K562 (cell line): ENCODE results near the gene DYNC2I2. TPM values are rescaled to one million over a fixed set of nuclear protein-coding genes. Genes with fewer than 3 reads are reported as not detected.

ENCODE experiments used
- BCL6 ChIP-seq: fragments of 250-450 bp; sonication (Bioruptor Pico); IDR thresholded peaks from 2 replicates; pipeline ENCODE4 v1.4.0; 2020
- EP300 ChIP-seq: IDR thresholded peaks from 2 replicates; pipeline ENCODE4 v1.6.1; 2012; ENCODE audit warnings: low read length, improper control_type of control experiment
- GTF2A2 ChIP-seq: IDR thresholded peaks from 2 replicates; pipeline ENCODE4 v1.6.1; 2016; ENCODE audit warnings: mild to moderate bottlenecking, missing genetic modification characterization, missing compliant biosample characterization
- LARP7 ChIP-seq: fragments of 450-650 bp; IDR thresholded peaks from 2 replicates; pipeline ENCODE4 v1.6.1; 2016
- POU5F1 ChIP-seq: fragments of 150-350 bp; IDR thresholded peaks from 2 replicates; pipeline ENCODE4 v1.6.1; 2014; ENCODE audit warnings: borderline replicate concordance, low read length, low read depth, mild to moderate bottlenecking; ENCODE audit not compliant: partially characterized antibody
- PTBP1 ChIP-seq: fragments of 200-400 bp; formaldehyde crosslinking; IDR thresholded peaks from 2 replicates; pipeline ENCODE4 v1.6.1; 2017; ENCODE audit warnings: low read depth, low read length
- SIRT6 ChIP-seq: IDR thresholded peaks from one replicate; pipeline ENCODE4 v1.6.1; 2012; ENCODE audit warnings: low read depth, mild to moderate bottlenecking, control low read depth, inconsistent platforms, low read length, moderate library complexity
- SP2 ChIP-seq: IDR thresholded peaks from 2 replicates; pipeline ENCODE4 v1.6.1; 2011; ENCODE audit warnings: mild to moderate bottlenecking, low read depth, low read length, moderate library complexity; ENCODE audit not compliant: poor library complexity, severe bottlenecking; ENCODE audit errors: extremely low read depth
- YY1 ChIP-seq, 3 experiments: IDR thresholded peaks; 2 replicates each; pipeline ENCODE4 v1.6.1; 2011; ENCODE audit warnings: low read length in 2 of 3, mild to moderate bottlenecking in 2 of 3, moderate library complexity in 2 of 3, borderline replicate concordance in 1 of 3, control low read depth in 1 of 3, low read depth in 1 of 3; ENCODE audit not compliant: insufficient read depth in 3 of 3, insufficient replicate concordance in 2 of 3, control insufficient read depth in 1 of 3, insufficient read length in 1 of 3; ENCODE audit errors: extremely low read depth in 1 of 3
- ZNF589 ChIP-seq: fragments of 200-800 bp; sonication (Bioruptor generic); IDR thresholded peaks from 2 replicates; pipeline ENCODE4 v1.6.1; 2016; ENCODE audit warnings: low read depth, missing genetic modification characterization, missing compliant biosample characterization
- polyA plus RNA-seq, 8 experiments: library from polyadenylated mRNA; depleted of rRNA in 4 of 8; stranded (reverse) in 5 of 8; unstranded in 3 of 8; fragments of >200 nt; fragmentation: Nextera tagmentation in 2 of 8; fragmentation: Illumina TruSeq in 1 of 8; extraction: Ambion mirVana in 2 of 8; extraction: Trizol in 1 of 8; gene quantifications; 2 replicates each; pipeline versions ENCODE4 v1.2.1 to v1.2.3, GENCODE V29; 2011 to 2014; ENCODE audit warnings: inconsistent platforms in 1 of 8, missing spikeins in 1 of 8
- total RNA-seq, 7 experiments: library from RNA; depleted of rRNA in 6 of 7; stranded (reverse); fragments of >200 nt in 6 of 7; fragmentation: Illumina TruSeq in 2 of 7; extraction: Trizol in 2 of 7; gene quantifications; 2 replicates each; pipeline versions ENCODE4 v1.2.1 to v1.2.3, GENCODE V29; 2011 to 2021; ENCODE audit warnings: low replicate concordance in 1 of 7
- TF ChIP-seq, protein P1 (sequence below): fragments of 450-650 bp; IDR thresholded peaks from one replicate; pipeline ENCODE4 v1.6.1; 2018; ENCODE audit warnings: mild to moderate bottlenecking, moderate library complexity; ENCODE audit not compliant: partially characterized antibody
- TF ChIP-seq, protein P2 (sequence below), 2 experiments: fragments of 150-350 bp in 1 of 2; IDR thresholded peaks; 2 replicates each; pipeline ENCODE4 v1.6.1; 2012 to 2016; ENCODE audit warnings: low read depth in 2 of 2, low read length in 2 of 2, mild to moderate bottlenecking in 1 of 2, moderate library complexity in 1 of 2
- TF ChIP-seq, protein P3 (sequence below): fragments of 450-650 bp; formaldehyde crosslinking; IDR thresholded peaks from 2 replicates; pipeline ENCODE4 v1.4.0; 2020; ENCODE audit warnings: mild to moderate bottlenecking, moderate library complexity
- TF ChIP-seq, protein P4 (sequence below): fragments of 450-650 bp; formaldehyde crosslinking; conservative IDR thresholded peaks from 2 replicates; pipeline ENCODE4 v1.4.0; 2022; ENCODE audit warnings: mild to moderate bottlenecking, missing genetic modification characterization
- TF ChIP-seq, protein P5 (sequence below): IDR thresholded peaks from 2 replicates; pipeline ENCODE4 v1.6.1; 2016; ENCODE audit warnings: missing genetic modification characterization, missing compliant biosample characterization

The DYNC2I2 gene
- total and polyA plus RNA-seq, 9 of the 15 experiments (the other 6 are each of a cell fraction or from before 2014, with no cell fraction given): 1.5 to 249 (median 70.0) TPM

DNA sequence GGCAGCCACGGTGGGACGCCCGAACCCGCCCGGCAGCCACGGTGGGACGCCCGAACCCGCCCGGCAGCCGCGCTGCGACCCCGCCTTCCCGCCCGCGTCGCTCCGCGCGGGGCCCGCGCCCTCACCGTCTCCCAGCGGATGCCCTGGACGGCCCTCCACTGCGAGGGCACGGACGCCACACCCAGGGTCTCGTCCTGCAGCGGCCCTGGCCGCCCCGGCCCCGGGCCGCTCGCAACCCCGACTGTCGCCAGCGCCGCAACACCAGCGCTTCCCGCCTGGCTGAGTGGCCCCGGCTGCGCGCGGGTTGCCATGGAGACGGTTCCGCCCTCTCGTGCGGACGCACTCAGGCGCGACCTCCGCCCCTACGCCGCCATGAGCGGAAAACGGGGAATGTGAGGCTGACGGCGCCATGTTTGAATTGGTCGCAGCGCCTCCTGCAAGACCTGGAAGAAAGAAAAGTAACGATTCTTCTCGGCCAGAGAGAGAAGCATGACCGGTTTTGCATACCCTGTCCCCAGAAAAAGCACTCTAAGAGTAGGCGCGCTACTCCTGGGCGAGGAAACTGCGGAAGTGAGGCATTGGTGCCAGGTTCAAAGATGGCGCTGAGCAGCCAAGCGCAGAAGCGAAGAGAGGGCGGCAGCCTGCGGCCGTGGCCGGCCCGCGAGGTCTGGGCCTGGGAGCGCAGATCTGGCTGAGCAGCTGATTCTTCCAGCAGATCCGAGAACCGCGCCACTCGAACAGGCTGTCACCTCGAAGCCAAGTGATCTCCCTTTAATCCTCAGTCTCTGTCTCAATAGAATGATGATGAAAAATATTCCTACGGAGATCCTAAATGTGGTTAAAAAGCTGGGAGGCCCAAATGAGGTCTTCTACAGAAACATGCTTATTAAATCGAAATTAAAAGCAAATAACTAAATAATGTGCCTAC is at the start of gene DYNC2I2 (continued):
- TF ChIP-seq PTBP1 (no peak), SP2 (no peak), ZNF589 (CRISPR knock-in tag) (peak; percentile 93), YY1 (IDR thresholded peaks at IDR 0.05; ENCODE audit: borderline replicate concordance in 1 of 3, control insufficient read depth in 1 of 3, extremely low read depth in 1 of 3, insufficient read depth in 3 of 3, insufficient read length in 1 of 3, insufficient replicate concordance in 2 of 3, low read depth in 1 of 3, low read length in 2 of 3) (peak; percentile 98 to 100 (median 99)), POU5F1 (no peak), BCL6 (CRISPR knock-in tag) (0 out of 2 replicates have a peak, but pooled peaks have one; percentile 70), GTF2A2 (tag) (peak; percentile 44; the same call in 1 of the 2 replicates), SIRT6 (no peak), LARP7 (0 out of 2 replicates have a peak, but pooled peaks have one; percentile 62), EP300 (no peak)
- TF ChIP-seq, protein P1, sequence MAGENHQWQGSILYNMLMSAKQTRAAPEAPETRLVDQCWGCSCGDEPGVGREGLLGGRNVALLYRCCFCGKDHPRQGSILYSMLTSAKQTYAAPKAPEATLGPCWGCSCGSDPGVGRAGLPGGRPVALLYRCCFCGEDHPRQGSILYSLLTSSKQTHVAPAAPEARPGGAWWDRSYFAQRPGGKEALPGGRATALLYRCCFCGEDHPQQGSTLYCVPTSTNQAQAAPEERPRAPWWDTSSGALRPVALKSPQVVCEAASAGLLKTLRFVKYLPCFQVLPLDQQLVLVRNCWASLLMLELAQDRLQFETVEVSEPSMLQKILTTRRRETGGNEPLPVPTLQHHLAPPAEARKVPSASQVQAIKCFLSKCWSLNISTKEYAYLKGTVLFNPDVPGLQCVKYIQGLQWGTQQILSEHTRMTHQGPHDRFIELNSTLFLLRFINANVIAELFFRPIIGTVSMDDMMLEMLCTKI: no peak
- TF ChIP-seq, protein P2, sequence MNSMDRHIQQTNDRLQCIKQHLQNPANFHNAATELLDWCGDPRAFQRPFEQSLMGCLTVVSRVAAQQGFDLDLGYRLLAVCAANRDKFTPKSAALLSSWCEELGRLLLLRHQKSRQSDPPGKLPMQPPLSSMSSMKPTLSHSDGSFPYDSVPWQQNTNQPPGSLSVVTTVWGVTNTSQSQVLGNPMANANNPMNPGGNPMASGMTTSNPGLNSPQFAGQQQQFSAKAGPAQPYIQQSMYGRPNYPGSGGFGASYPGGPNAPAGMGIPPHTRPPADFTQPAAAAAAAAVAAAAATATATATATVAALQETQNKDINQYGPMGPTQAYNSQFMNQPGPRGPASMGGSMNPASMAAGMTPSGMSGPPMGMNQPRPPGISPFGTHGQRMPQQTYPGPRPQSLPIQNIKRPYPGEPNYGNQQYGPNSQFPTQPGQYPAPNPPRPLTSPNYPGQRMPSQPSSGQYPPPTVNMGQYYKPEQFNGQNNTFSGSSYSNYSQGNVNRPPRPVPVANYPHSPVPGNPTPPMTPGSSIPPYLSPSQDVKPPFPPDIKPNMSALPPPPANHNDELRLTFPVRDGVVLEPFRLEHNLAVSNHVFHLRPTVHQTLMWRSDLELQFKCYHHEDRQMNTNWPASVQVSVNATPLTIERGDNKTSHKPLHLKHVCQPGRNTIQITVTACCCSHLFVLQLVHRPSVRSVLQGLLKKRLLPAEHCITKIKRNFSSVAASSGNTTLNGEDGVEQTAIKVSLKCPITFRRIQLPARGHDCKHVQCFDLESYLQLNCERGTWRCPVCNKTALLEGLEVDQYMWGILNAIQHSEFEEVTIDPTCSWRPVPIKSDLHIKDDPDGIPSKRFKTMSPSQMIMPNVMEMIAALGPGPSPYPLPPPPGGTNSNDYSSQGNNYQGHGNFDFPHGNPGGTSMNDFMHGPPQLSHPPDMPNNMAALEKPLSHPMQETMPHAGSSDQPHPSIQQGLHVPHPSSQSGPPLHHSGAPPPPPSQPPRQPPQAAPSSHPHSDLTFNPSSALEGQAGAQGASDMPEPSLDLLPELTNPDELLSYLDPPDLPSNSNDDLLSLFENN (IDR thresholded peaks at IDR 0.05; ENCODE audit: low read depth in 2 of 2, low read length in 2 of 2): peak; percentile 27 to 41; a peak in 1 of 4 replicates
- TF ChIP-seq, protein P3, sequence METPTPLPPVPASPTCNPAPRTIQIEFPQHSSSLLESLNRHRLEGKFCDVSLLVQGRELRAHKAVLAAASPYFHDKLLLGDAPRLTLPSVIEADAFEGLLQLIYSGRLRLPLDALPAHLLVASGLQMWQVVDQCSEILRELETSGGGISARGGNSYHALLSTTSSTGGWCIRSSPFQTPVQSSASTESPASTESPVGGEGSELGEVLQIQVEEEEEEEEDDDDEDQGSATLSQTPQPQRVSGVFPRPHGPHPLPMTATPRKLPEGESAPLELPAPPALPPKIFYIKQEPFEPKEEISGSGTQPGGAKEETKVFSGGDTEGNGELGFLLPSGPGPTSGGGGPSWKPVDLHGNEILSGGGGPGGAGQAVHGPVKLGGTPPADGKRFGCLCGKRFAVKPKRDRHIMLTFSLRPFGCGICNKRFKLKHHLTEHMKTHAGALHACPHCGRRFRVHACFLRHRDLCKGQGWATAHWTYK (CRISPR knock-in tag): peak; percentile 96
- TF ChIP-seq, protein P4, sequence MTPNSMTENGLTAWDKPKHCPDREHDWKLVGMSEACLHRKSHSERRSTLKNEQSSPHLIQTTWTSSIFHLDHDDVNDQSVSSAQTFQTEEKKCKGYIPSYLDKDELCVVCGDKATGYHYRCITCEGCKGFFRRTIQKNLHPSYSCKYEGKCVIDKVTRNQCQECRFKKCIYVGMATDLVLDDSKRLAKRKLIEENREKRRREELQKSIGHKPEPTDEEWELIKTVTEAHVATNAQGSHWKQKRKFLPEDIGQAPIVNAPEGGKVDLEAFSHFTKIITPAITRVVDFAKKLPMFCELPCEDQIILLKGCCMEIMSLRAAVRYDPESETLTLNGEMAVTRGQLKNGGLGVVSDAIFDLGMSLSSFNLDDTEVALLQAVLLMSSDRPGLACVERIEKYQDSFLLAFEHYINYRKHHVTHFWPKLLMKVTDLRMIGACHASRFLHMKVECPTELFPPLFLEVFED: peak; percentile 97
- TF ChIP-seq, protein P5, sequence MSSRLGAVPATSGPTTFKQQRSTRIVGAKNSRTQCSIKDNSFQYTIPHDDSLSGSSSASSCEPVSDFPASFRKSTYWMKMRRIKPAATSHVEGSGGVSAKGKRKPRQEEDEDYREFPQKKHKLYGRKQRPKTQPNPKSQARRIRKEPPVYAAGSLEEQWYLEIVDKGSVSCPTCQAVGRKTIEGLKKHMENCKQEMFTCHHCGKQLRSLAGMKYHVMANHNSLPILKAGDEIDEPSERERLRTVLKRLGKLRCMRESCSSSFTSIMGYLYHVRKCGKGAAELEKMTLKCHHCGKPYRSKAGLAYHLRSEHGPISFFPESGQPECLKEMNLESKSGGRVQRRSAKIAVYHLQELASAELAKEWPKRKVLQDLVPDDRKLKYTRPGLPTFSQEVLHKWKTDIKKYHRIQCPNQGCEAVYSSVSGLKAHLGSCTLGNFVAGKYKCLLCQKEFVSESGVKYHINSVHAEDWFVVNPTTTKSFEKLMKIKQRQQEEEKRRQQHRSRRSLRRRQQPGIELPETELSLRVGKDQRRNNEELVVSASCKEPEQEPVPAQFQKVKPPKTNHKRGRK: no peak
